Parathyroid adenoma (tissue), 2 donors: ENCODE measurements around the gene TANK.

Experiments
- H2AFZ ChIP-seq: fragments of 300-600 bp; sonication (generic); one replicate; pipeline ENCODE4 v1.7.0; 2017; ENCODE audit warnings: antibody characterized with exemption, mild to moderate bottlenecking
- H3K27ac ChIP-seq: fragments of 300-600 bp; sonication (generic); one replicate; pipeline ENCODE4 v1.7.0; 2017
- H3K27me3 ChIP-seq: fragments of 300-600 bp; sonication (generic); one replicate; pipeline ENCODE4 v1.7.0; 2017; ENCODE audit warnings: low read length; ENCODE audit not compliant: control insufficient read depth, insufficient read depth
- H3K36me3 ChIP-seq: fragments of 300-600 bp; sonication (generic); one replicate; pipeline ENCODE4 v1.7.0; 2017; ENCODE audit warnings: low read length; ENCODE audit not compliant: control insufficient read depth, insufficient read depth
- H3K4me1 ChIP-seq: fragments of 300-600 bp; sonication (generic); one replicate; pipeline ENCODE4 v1.7.0; 2017; ENCODE audit warnings: control low read depth
- H3K4me2 ChIP-seq: fragments of 300-600 bp; sonication (generic); one replicate; pipeline ENCODE4 v1.7.0; 2017; ENCODE audit warnings: low read length
- H3K4me3 ChIP-seq: fragments of 300-600 bp; sonication (generic); one replicate; pipeline ENCODE4 v1.7.0; 2017; ENCODE audit warnings: low read depth, low read length
- H3K79me2 ChIP-seq: fragments of 300-600 bp; sonication (generic); one replicate; pipeline ENCODE4 v1.7.0; 2017; ENCODE audit warnings: control low read depth
- H3K9ac ChIP-seq: fragments of 300-600 bp; sonication (generic); one replicate; pipeline ENCODE4 v1.7.0; 2017; ENCODE audit warnings: mild to moderate bottlenecking
- H3K9me3 ChIP-seq: fragments of 300-600 bp; sonication (generic); one replicate; pipeline ENCODE4 v1.7.0; 2017; ENCODE audit warnings: low read length; ENCODE audit not compliant: control insufficient read depth
- TF ChIP-seq, protein P1 (sequence below): fragments of 300-600 bp; sonication (generic); IDR thresholded peaks from one replicate; pipeline ENCODE4 v1.7.0; 2017; ENCODE audit warnings: antibody characterized with exemption, mild to moderate bottlenecking
- donor health status: primary hyperparathyroidism.

Gene TANK, protein sequence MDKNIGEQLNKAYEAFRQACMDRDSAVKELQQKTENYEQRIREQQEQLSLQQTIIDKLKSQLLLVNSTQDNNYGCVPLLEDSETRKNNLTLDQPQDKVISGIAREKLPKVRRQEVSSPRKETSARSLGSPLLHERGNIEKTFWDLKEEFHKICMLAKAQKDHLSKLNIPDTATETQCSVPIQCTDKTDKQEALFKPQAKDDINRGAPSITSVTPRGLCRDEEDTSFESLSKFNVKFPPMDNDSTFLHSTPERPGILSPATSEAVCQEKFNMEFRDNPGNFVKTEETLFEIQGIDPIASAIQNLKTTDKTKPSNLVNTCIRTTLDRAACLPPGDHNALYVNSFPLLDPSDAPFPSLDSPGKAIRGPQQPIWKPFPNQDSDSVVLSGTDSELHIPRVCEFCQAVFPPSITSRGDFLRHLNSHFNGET

DNA sequence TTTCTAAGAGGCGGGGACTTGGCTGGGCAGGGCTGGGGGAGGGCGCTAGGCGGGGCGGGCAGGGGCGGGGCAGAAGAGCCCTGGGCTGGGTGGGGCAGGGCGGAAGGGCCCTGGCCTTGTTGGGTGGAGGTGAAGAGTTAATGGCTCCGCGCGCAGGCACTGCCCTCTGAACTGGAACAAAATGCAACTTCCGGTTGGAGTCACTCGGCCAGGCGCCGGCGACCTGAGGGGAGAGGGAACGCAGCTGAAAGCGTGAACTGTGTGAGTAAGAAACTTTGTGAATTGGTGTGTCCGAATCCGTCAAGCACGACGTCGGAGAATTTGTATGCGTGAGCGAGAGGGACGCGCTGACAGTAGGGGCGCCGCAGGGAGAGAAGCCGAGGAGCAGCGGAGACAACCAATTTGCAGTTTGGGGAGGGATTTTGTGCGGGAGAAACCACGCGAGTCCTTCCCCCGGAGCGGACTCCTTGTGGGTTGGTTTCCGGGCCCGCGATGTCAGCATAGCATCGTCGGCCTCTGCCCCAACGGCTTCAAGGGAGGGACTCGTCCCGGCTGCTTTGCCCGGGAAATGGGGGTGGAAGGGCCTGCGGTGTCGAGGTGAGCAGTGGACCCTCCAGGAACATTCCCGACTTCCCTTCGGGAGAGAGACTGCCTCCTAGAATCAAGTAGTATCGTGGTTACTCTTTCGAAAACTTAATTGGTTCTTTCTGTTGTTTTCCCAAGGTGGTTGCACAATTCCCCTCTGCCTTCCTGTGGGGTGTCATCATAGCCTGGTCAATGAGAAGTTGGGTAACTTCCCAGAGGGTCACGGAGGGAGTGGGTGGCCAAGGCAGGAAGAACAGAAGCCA is at the start of gene TANK:
Gene TANK, plus strand, starts transcription at position 203 of the 848 bp plus-strand sequence. CDS start 19,235 bp downstream, outside the sequence.
- H3K9ac ChIP-seq = peak within 1 kb of the TSS; percentile 61
- H3K4me1 ChIP-seq = no peaks in the 10 kb centered on the region
- TF ChIP-seq, protein P1, sequence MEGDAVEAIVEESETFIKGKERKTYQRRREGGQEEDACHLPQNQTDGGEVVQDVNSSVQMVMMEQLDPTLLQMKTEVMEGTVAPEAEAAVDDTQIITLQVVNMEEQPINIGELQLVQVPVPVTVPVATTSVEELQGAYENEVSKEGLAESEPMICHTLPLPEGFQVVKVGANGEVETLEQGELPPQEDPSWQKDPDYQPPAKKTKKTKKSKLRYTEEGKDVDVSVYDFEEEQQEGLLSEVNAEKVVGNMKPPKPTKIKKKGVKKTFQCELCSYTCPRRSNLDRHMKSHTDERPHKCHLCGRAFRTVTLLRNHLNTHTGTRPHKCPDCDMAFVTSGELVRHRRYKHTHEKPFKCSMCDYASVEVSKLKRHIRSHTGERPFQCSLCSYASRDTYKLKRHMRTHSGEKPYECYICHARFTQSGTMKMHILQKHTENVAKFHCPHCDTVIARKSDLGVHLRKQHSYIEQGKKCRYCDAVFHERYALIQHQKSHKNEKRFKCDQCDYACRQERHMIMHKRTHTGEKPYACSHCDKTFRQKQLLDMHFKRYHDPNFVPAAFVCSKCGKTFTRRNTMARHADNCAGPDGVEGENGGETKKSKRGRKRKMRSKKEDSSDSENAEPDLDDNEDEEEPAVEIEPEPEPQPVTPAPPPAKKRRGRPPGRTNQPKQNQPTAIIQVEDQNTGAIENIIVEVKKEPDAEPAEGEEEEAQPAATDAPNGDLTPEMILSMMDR = peak; percentile 7
- peaks cover 5% of the 10 kb centered on the region for H3K79me2 ChIP-seq
- H3K27ac ChIP-seq = peak within 1 kb of the TSS; percentile 88
- H3K27me3 ChIP-seq = no peaks in the 10 kb centered on the region
- H3K4me2 ChIP-seq = peak within 1 kb of the TSS; percentile 71
- H3K36me3 ChIP-seq = no peaks in the 10 kb centered on the region
- H2AFZ ChIP-seq = peak within 1 kb of the TSS; percentile 96
- peak within 1 kb of the TSS; percentile 99 for H3K4me3 ChIP-seq
- no peaks in the 10 kb centered on the region for H3K9me3 ChIP-seq

- Histone ChIP-seq H3K4me3 (no peak overlapping the region), H3K4me1 (no peaks in the 10 kb centered on the region), H3K79me2 (no peaks in the 10 kb centered on the region), H2AFZ (no peak overlapping the region), H3K9me3 (no peaks in the 10 kb centered on the region), H3K4me2 (no peak overlapping the region), H3K27ac (no peak overlapping the region), H3K9ac (no peak overlapping the region), H3K27me3 (no peaks in the 10 kb centered on the region), H3K36me3 (no peaks in the 10 kb centered on the region)
- TF ChIP-seq, protein P1 = no peak
These were observed 48.7 kb upstream of the TANK start for GRCh38 chr2:161111531-161111930.

GRCh38 chr2:161112908-161113307 is 47.3 kb upstream of the TANK start:
- Histone ChIP-seq H3K36me3 (no peaks in the 10 kb centered on the region), H3K4me1 (no peaks in the 10 kb centered on the region), H3K4me2 (no peak overlapping the region), H3K27me3 (no peaks in the 10 kb centered on the region), H3K79me2 (no peaks in the 10 kb centered on the region), H3K9ac (no peak overlapping the region), H3K27ac (no peak overlapping the region), H2AFZ (no peak overlapping the region), H3K9me3 (no peaks in the 10 kb centered on the region), H3K4me3 (no peak overlapping the region)
- TF ChIP-seq, protein P1 = no peak

- Histone ChIP-seq H3K4me1 (no peaks in the 10 kb centered on the region), H3K79me2 (no peaks in the 10 kb centered on the region), H3K36me3 (no peaks in the 10 kb centered on the region), H3K4me3 (no peak overlapping the region), H3K9ac (no peak overlapping the region), H3K4me2 (no peak overlapping the region), H3K9me3 (no peaks in the 10 kb centered on the region), H3K27me3 (no peaks in the 10 kb centered on the region), H2AFZ (no peak overlapping the region), H3K27ac (no peak overlapping the region)
- TF ChIP-seq, protein P1 = no peak
These were observed 46.3 kb upstream of the TANK start for GRCh38 chr2:161113693-161114575.
